Ovary (tissue), 3 donors: Measurements from ENCODE around the gene ZMYND8.

Experiments used
- EP300 ChIP-seq: sonication (generic); formaldehyde crosslinking; IDR thresholded peaks from one replicate; pipeline ENCODE4 v1.6.1; 2017; ENCODE audit warnings: antibody characterized with exemption
- TF ChIP-seq, protein P1 (sequence below), 3 donors: fragments of 450-650 bp in 2 of 3; fragments of 200-600 bp in 1 of 3; IDR thresholded peaks; one replicate each; pipeline versions ENCODE4 v1.5.1 to v1.8.0; 2016 to 2022; ENCODE audit warnings: antibody characterized with exemption in 3 of 3, mild to moderate bottlenecking in 1 of 3
- donor health status: DM: no; HTN: no; CAD: no.

DNA sequence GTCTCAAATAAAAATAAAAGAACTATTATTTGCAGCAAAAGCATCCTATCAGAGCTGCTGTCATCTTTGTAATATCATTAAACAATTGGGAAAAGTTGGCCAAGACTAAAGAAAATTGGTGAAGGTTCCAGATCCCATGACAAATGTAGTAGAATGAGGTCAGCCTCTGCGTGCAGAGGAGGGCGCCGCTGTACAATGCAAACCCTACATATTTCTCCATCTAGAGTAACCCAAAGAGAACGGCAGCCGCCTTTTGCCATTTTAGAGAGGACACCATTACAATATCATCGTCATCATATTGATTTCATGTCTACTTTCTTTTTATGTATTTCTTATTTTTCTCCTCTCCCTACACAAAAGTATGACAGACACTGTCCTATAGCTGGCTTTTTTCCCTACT lies 59.5 kb downstream of the ZMYND8 start:
- TF ChIP-seq, protein P1, sequence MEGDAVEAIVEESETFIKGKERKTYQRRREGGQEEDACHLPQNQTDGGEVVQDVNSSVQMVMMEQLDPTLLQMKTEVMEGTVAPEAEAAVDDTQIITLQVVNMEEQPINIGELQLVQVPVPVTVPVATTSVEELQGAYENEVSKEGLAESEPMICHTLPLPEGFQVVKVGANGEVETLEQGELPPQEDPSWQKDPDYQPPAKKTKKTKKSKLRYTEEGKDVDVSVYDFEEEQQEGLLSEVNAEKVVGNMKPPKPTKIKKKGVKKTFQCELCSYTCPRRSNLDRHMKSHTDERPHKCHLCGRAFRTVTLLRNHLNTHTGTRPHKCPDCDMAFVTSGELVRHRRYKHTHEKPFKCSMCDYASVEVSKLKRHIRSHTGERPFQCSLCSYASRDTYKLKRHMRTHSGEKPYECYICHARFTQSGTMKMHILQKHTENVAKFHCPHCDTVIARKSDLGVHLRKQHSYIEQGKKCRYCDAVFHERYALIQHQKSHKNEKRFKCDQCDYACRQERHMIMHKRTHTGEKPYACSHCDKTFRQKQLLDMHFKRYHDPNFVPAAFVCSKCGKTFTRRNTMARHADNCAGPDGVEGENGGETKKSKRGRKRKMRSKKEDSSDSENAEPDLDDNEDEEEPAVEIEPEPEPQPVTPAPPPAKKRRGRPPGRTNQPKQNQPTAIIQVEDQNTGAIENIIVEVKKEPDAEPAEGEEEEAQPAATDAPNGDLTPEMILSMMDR (IDR thresholded peaks at IDR 0.05), result no peak
- no peak for TF ChIP-seq EP300
